ENCODE data around the gene LIMS2.

DNA sequence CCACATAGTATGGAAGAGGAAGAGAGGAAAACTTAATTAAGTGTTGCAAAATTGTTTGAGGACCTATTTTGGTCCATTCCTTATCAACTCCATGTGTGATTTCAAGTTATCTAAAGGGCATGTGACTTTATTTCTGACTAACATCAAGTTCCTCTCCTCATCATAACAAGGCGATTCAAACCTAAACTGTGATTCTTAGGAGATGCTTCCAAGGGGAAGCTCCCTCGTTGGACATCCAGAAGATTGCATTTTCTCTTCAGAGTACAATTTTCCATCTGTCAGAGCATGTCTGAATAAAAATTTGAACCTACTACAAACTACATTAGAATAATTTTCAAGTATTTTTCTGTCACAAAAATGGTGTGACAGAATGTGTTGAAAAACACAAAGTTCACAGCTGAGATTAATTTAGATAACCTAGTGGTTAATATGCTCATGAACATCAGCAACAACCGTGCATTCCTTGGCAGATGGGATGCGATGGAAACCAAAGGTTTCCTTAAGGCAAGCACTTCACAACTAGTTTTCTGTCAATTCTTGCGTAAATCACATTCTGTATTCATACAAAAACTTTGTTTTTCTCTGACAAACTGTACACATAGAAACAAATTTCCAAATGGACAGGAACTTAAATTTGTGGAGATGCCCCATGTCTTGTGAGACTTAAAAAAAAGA, 30.2 kb upstream of the LIMS2 start:
- TF ChIP-seq, protein P1, sequence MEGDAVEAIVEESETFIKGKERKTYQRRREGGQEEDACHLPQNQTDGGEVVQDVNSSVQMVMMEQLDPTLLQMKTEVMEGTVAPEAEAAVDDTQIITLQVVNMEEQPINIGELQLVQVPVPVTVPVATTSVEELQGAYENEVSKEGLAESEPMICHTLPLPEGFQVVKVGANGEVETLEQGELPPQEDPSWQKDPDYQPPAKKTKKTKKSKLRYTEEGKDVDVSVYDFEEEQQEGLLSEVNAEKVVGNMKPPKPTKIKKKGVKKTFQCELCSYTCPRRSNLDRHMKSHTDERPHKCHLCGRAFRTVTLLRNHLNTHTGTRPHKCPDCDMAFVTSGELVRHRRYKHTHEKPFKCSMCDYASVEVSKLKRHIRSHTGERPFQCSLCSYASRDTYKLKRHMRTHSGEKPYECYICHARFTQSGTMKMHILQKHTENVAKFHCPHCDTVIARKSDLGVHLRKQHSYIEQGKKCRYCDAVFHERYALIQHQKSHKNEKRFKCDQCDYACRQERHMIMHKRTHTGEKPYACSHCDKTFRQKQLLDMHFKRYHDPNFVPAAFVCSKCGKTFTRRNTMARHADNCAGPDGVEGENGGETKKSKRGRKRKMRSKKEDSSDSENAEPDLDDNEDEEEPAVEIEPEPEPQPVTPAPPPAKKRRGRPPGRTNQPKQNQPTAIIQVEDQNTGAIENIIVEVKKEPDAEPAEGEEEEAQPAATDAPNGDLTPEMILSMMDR (IDR thresholded peaks at IDR 0.05; ENCODE audit: low read depth, low read length): no peak
- no peak for TF ChIP-seq EZH2phosphoT487 (IDR thresholded peaks at IDR 0.05; ENCODE audit: low read depth)

All from OCI-LY3 (cell line).